ENCODE data around the gene PRDM13.

GRCh38 chr6:99573980-99574617, 32.5 kb upstream of the PRDM13 start:
- no peak for TF ChIP-seq CTCF (IDR thresholded peaks at IDR 0.05)
- no peak for TF ChIP-seq REST (IDR thresholded peaks at IDR 0.05; ENCODE audit: insufficient read depth in 1 of 2, low read depth in 2 of 2, low read length in 1 of 2)
- TF ChIP-seq POLR2AphosphoS5 (IDR thresholded peaks at IDR 0.05; ENCODE audit: low read depth, low read length): no peak
- TF ChIP-seq TCF7L2 (IDR thresholded peaks at IDR 0.05; ENCODE audit: low read depth, low read length): no peak

All from Panc1 (cell line).